HepG2 (cell line): ENCODE measurements around the gene IGFN1.

Source experiments
- ATAD3A ChIP-seq: sonication (generic); formaldehyde crosslinking; IDR thresholded peaks from 2 replicates; pipeline ENCODE4 v1.4.0; 2020; ENCODE audit warnings: missing genetic modification reagents
- DPF2 ChIP-seq: sonication (generic); formaldehyde crosslinking; IDR thresholded peaks from 2 replicates; pipeline ENCODE4 v1.4.0; 2020; ENCODE audit warnings: mild to moderate bottlenecking, low read depth, missing genetic modification reagents, borderline replicate concordance
- FOXA1 ChIP-seq, 2 experiments: fragments of 450-650 bp in 1 of 2; sonication (generic) in 1 of 2; formaldehyde crosslinking in 1 of 2; IDR thresholded peaks; 2 replicates each; pipeline versions ENCODE4 v1.4.0 to v1.6.1; 2016 to 2020; ENCODE audit warnings: missing genetic modification reagents in 1 of 2
- HCFC1 ChIP-seq: fragments of 150-350 bp; IDR thresholded peaks from 2 replicates; pipeline ENCODE4 v1.6.1; 2014; ENCODE audit warnings: low read depth, low read length
- POLR2A ChIP-seq, 2 experiments: IDR thresholded peaks; 2 replicates each; pipeline ENCODE4 v1.6.1; 2011; ENCODE audit warnings: low read depth in 2 of 2, low read length in 2 of 2, mild to moderate bottlenecking in 1 of 2, moderate library complexity in 1 of 2; ENCODE audit not compliant: insufficient read depth in 1 of 2
- U2AF2 ChIP-seq: fragments of 200-400 bp; formaldehyde crosslinking; IDR thresholded peaks from 2 replicates; pipeline ENCODE4 v1.6.1; 2017; ENCODE audit warnings: low read depth, mild to moderate bottlenecking, low read length
- ZBTB8A ChIP-seq: sonication (generic); formaldehyde crosslinking; IDR thresholded peaks from 2 replicates; pipeline ENCODE4 v1.4.0; 2020; ENCODE audit warnings: mild to moderate bottlenecking, low read depth, missing genetic modification reagents, borderline replicate concordance
- ZFP36L1 ChIP-seq: sonication (generic); formaldehyde crosslinking; IDR thresholded peaks from 2 replicates; pipeline ENCODE4 v1.8.0; 2022; ENCODE audit warnings: mild to moderate bottlenecking, missing genetic modification reagents, moderate library complexity
- ZFP41 ChIP-seq: sonication (generic); formaldehyde crosslinking; IDR thresholded peaks from 2 replicates; pipeline ENCODE4 v1.4.0; 2020; ENCODE audit warnings: mild to moderate bottlenecking, missing genetic modification reagents, borderline replicate concordance
- ZNF639 ChIP-seq: conservative IDR thresholded peaks from 2 replicates; pipeline ENCODE4 v1.6.1; 2018; ENCODE audit warnings: missing genetic modification reagents
- TF ChIP-seq, protein P1 (sequence below): sonication (generic); formaldehyde crosslinking; IDR thresholded peaks from 2 replicates; pipeline ENCODE4 v1.5.0; 2020; ENCODE audit warnings: mild to moderate bottlenecking, missing genetic modification reagents, moderate library complexity
- TF ChIP-seq, protein P2 (sequence below): sonication (generic); formaldehyde crosslinking; IDR thresholded peaks from 2 replicates; pipeline ENCODE4 v1.5.0; 2020; ENCODE audit warnings: missing genetic modification reagents

GRCh38 chr1:201183209-201183608, 7.4 kb upstream of the IGFN1 start:
- TF ChIP-seq, protein P1, sequence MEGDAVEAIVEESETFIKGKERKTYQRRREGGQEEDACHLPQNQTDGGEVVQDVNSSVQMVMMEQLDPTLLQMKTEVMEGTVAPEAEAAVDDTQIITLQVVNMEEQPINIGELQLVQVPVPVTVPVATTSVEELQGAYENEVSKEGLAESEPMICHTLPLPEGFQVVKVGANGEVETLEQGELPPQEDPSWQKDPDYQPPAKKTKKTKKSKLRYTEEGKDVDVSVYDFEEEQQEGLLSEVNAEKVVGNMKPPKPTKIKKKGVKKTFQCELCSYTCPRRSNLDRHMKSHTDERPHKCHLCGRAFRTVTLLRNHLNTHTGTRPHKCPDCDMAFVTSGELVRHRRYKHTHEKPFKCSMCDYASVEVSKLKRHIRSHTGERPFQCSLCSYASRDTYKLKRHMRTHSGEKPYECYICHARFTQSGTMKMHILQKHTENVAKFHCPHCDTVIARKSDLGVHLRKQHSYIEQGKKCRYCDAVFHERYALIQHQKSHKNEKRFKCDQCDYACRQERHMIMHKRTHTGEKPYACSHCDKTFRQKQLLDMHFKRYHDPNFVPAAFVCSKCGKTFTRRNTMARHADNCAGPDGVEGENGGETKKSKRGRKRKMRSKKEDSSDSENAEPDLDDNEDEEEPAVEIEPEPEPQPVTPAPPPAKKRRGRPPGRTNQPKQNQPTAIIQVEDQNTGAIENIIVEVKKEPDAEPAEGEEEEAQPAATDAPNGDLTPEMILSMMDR: no peak
- no peak for TF ChIP-seq ZBTB8A
- TF ChIP-seq, protein P2, sequence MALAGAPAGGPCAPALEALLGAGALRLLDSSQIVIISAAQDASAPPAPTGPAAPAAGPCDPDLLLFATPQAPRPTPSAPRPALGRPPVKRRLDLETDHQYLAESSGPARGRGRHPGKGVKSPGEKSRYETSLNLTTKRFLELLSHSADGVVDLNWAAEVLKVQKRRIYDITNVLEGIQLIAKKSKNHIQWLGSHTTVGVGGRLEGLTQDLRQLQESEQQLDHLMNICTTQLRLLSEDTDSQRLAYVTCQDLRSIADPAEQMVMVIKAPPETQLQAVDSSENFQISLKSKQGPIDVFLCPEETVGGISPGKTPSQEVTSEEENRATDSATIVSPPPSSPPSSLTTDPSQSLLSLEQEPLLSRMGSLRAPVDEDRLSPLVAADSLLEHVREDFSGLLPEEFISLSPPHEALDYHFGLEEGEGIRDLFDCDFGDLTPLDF (CRISPR knock-in tag): no peak
- no peak for TF ChIP-seq POLR2A (IDR thresholded peaks at IDR 0.05; ENCODE audit: insufficient read depth in 1 of 2, low read depth in 2 of 2, low read length in 2 of 2)
- TF ChIP-seq ZFP41 (CRISPR knock-in tag): no peak
- no peak for TF ChIP-seq HCFC1
- TF ChIP-seq ZFP36L1 (CRISPR knock-in tag): no peak
- TF ChIP-seq FOXA1 (IDR thresholded peaks at IDR 0.05): no peak
- no peak for TF ChIP-seq FOXA1 (CRISPR knock-in tag; IDR thresholded peaks at IDR 0.05)
- TF ChIP-seq U2AF2: no peak
- no peak for TF ChIP-seq ATAD3A (CRISPR knock-in tag)
- no peak for TF ChIP-seq ZNF639 (CRISPR knock-in tag)
- TF ChIP-seq DPF2: no peak
